Uterus (tissue), 4 donors: ENCODE results near the gene TANC1. TPM values are rescaled to one million over a fixed set of nuclear protein-coding genes. Genes with fewer than 3 reads are reported as not detected.

Source experiments
- DNase-seq, 2 donors: peaks; one replicate each; pipeline ENCODE4 v3.0.0-alpha.2; 2019 to 2020
- H3K27ac ChIP-seq, 2 donors: fragments of 200-600 bp; sonication (generic); 1 replicate in 1 of 2; 2 replicates in 1 of 2; pipeline ENCODE4 v1.5.1; 2016 to 2018
- H3K27me3 ChIP-seq, 2 donors: fragments of 200-600 bp; sonication (generic); one replicate each; pipeline ENCODE4 v1.5.1; 2018 to 2019; ENCODE audit warnings: control low read depth in 1 of 2
- H3K36me3 ChIP-seq, 2 donors: fragments of 200-600 bp; sonication (generic); one replicate each; pipeline ENCODE4 v1.5.1; 2019; ENCODE audit warnings: control low read depth in 1 of 2
- H3K4me1 ChIP-seq, 2 donors: fragments of 200-600 bp; sonication (generic); one replicate each; pipeline ENCODE4 v1.5.1; 2018 to 2019; ENCODE audit warnings: control low read depth in 1 of 2
- H3K4me3 ChIP-seq, 2 donors: fragments of 200-600 bp; sonication (generic); 1 replicate in 1 of 2; 2 replicates in 1 of 2; pipeline ENCODE4 v1.5.1; 2018 to 2019; ENCODE audit warnings: mild to moderate bottlenecking in 1 of 2
- H3K9me3 ChIP-seq, 2 donors: fragments of 200-600 bp; sonication (generic); one replicate each; pipeline ENCODE4 v1.5.1; 2019; ENCODE audit warnings: control low read depth in 1 of 2
- POLR2A ChIP-seq, 2 donors: fragments of 450-650 bp; IDR thresholded peaks; one replicate each; pipeline ENCODE4 v1.6.1; 2016; ENCODE audit warnings: antibody characterized with exemption in 2 of 2, mild to moderate bottlenecking in 1 of 2, moderate library complexity in 1 of 2
- intact Hi-C: fragments of 100-400 bp; cut with DNase I; formaldehyde crosslinking; loops from one replicate; pipeline ENCODE4 v1.15.1; 2023; ENCODE audit warnings: low total_unique reads
- total RNA-seq, 4 donors: library from RNA; depleted of rRNA in 3 of 4; stranded (reverse); fragments of >200 nt in 3 of 4; gene quantifications; one replicate each; pipeline versions ENCODE4 v1.1.0 to v1.2.4, GENCODE V29; 2014 to 2023
- TF ChIP-seq, protein P1 (sequence below), 4 experiments: fragments of 200-600 bp in 2 of 4; fragments of 450-650 bp in 2 of 4; sonication (generic) in 2 of 4; IDR thresholded peaks; one replicate each; pipeline ENCODE4 v1.5.1; 2016 to 2019; ENCODE audit warnings: antibody characterized with exemption in 4 of 4, mild to moderate bottlenecking in 2 of 4, moderate library complexity in 1 of 4
- donor health status: DM: yes; HTN: yes; CAD: no.

TANC1 gene
- total RNA-seq, 4 donors from 2014 or later = 34.7 to 92.7 (median 67.4) TPM

DNA sequence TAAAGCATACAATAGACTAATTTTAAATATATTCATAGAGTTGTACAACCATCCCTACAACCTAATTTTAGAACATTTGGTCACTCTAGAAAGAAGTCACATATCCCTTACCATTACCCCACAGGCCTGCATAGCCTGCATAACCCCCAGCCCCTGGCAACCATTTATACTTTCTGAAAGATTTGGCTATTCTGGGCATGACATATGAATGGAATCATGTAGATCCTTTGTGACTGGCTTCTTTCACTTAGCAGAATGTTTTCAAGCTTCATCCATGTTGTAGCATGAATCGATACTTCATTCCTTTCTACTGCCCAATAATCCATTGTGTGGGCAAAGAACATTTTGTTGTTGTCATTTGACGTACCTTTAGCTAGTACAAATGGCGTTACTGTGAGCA is 166.5 kb downstream of the TANC1 start:
- TF ChIP-seq, protein P1, sequence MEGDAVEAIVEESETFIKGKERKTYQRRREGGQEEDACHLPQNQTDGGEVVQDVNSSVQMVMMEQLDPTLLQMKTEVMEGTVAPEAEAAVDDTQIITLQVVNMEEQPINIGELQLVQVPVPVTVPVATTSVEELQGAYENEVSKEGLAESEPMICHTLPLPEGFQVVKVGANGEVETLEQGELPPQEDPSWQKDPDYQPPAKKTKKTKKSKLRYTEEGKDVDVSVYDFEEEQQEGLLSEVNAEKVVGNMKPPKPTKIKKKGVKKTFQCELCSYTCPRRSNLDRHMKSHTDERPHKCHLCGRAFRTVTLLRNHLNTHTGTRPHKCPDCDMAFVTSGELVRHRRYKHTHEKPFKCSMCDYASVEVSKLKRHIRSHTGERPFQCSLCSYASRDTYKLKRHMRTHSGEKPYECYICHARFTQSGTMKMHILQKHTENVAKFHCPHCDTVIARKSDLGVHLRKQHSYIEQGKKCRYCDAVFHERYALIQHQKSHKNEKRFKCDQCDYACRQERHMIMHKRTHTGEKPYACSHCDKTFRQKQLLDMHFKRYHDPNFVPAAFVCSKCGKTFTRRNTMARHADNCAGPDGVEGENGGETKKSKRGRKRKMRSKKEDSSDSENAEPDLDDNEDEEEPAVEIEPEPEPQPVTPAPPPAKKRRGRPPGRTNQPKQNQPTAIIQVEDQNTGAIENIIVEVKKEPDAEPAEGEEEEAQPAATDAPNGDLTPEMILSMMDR (IDR thresholded peaks at IDR 0.05) = no peak
- no peak for TF ChIP-seq POLR2A (IDR thresholded peaks at IDR 0.05)
- no peak for DNase-seq
- peaks cover 4 to 6% of the 10 kb centered on the region in 2 donors for H3K4me1 ChIP-seq
- H3K27me3 ChIP-seq = no peaks in the 10 kb centered on the region
- H3K9me3 ChIP-seq = no peaks in the 10 kb centered on the region
- peak overlapping the region; percentile 67 to 75 for H3K27ac ChIP-seq
- no peaks in the 10 kb centered on the region for H3K36me3 ChIP-seq
- no peak overlapping the region for H3K4me3 ChIP-seq
- intact Hi-C loops = no loop called here

DNA sequence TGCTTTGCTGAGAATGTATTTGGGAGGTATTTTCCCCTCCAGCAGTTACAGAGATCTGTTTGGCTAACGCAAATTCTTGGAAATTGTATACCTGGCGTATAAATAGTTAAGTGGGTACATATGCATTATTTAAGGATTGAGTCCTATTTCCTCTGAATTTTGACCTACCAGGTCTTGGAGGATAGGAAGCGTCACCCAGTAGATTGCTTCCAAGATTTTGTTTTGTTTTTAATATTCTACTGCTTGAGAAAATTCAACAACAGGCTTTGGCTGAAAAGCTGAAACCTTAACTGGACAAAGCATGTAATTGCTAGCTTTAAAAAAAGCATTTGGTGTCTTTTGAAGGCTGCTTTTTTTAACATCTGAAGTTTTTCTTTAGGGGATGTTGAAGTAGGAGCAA is 168.0 kb downstream of the TANC1 start:
- Histone ChIP-seq H3K9me3 (no peaks in the 10 kb centered on the region), H3K27ac (peak overlapping the region; percentile 67 to 75), H3K4me1 (peaks cover 4 to 6% of the 10 kb centered on the region in 2 donors), H3K27me3 (no peaks in the 10 kb centered on the region), H3K36me3 (no peaks in the 10 kb centered on the region), H3K4me3 (no peak overlapping the region)
- no peak for TF ChIP-seq POLR2A (IDR thresholded peaks at IDR 0.05)
- TF ChIP-seq, protein P1 (IDR thresholded peaks at IDR 0.05) = no peak
- no peak for DNase-seq
- intact Hi-C loops = no loop called here

DNA sequence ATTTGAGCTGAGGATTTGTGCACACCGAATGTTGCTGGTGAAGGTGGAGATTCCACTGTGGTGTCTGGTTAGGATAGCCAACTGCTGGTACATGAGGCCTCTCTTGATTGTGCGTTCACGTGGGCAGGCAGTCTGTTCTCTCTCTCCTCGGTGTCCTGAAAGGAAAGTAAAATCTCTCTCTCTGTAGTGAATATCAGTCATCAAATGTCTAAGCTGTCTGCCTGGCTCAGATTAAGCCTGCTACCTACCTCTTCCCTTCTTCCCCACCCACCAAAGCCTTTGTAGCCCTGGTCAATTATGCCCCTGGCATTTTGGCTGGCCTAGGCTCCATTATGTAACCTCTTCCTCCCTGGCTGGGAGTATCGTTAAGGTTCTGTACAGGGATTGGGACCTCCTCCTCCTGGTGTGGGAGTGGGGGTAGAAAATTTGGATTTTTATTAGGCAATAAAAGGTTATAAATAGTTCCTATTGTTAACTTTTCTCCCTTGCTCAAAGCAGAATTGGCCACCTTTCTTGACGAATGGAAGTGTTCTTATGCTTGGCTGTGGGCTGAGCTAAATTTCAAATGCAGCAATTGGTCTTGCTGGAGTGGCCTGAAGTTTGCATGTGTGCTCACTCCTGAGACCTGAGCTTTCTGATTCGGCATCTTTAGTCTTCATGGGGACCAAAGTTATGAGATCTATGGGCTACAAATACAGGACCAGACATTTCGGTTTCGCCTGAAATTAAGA is 169.2 kb downstream of the TANC1 start:
- H3K4me1 ChIP-seq = peaks cover 4 to 6% of the 10 kb centered on the region in 2 donors
- peak overlapping the region; percentile 70 to 75 for H3K27ac ChIP-seq
- intact Hi-C loops = no loop called here

DNA sequence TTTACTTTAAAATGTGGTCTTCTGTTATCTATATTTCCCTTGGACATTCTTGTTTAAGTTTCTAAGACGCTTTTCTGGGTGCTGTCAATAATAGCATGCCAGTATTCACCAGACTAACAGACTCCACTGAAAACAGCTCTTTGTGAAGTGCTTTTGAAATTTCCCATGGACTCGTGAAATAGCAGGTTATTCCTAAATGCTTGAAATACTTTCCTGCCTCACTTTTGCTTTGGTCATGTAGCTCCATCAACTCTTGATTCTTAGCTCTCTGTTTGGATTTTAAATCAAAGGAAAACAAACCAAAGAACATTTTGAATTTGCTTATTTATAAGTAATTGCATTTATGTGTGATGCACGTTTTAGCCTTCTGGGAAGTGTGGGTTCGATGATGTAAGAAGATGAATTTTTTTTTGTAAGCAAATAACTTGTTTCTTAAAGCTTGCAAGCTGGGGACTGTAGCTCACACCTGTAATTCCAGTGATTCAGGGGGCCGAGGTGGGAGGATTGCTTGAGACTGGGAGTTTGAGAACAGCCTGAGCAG is 170.3 kb downstream of the TANC1 start:
- Histone ChIP-seq H3K4me3 (no peak overlapping the region), H3K36me3 (no peaks in the 10 kb centered on the region), H3K9me3 (no peaks in the 10 kb centered on the region), H3K27ac (peak overlapping the region in 1 of 2 donors; percentile 70), H3K4me1 (peaks cover 4 to 6% of the 10 kb centered on the region in 2 donors), H3K27me3 (no peaks in the 10 kb centered on the region)
- intact Hi-C loops = no loop called here
- no peak for DNase-seq
- TF ChIP-seq, protein P1 (IDR thresholded peaks at IDR 0.05) = no peak
- TF ChIP-seq POLR2A (IDR thresholded peaks at IDR 0.05) = no peak

More for the DNA sequence above, 169.2 kb downstream of the TANC1 start:
- DNase-seq = no peak
- H3K9me3 ChIP-seq = no peaks in the 10 kb centered on the region
- H3K36me3 ChIP-seq = no peaks in the 10 kb centered on the region
- no peak for TF ChIP-seq POLR2A (IDR thresholded peaks at IDR 0.05)
- TF ChIP-seq, protein P1 (IDR thresholded peaks at IDR 0.05) = no peak
- no peak overlapping the region for H3K4me3 ChIP-seq
- H3K27me3 ChIP-seq = no peaks in the 10 kb centered on the region

DNA sequence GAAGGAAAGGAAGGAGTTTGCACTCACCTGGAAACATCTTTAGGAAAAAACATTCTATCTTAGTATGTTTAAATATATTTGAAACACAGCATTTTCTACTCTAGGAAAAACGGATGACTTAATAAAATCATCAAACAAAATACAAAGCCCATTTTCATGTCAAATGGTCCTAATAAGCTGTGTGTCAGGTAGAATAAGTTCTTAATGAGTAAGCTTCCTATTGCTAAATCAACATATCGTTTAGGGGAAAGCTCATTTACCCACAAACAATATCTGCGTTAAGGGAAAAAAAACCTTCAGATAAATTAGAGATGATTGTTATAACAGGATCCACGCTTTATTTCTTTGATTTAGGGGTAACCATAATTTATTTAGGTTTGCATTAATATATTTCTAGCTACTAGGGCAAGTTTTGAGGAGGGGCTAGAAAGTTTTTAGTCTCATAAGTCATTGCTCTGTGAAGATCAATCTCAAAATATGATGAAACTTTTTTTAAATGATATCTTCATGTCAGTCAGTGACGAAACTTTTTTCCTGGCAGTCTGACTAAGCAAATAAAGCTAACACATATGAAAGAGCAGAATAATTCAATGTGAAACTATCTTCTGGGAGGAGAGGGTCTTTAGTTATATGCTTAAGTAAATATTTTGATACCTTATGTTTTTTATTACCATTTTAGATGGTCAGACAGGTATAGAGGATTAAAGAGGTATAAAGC is 170.9 kb downstream of the TANC1 start:
- Histone ChIP-seq H3K27ac (no peak overlapping the region), H3K9me3 (no peaks in the 10 kb centered on the region), H3K36me3 (no peaks in the 10 kb centered on the region), H3K4me1 (peaks cover 4 to 6% of the 10 kb centered on the region in 2 donors), H3K4me3 (no peak overlapping the region), H3K27me3 (no peaks in the 10 kb centered on the region)
- no peak for TF ChIP-seq POLR2A (IDR thresholded peaks at IDR 0.05)
- no peak for DNase-seq
- intact Hi-C loops = no loop called here
